H1 (cell line): ENCODE data around the gene HEPACAM. TPM values are rescaled to one million over a fixed set of nuclear protein-coding genes. Genes with fewer than 3 reads are reported as not detected.

Experiments
- CTCF ChIA-PET: fragments of 300-600 bp; sonication (Branson Sonifier 250); formaldehyde crosslinking; loops from one replicate; lab custom pipeline; 2021; ENCODE audit not compliant: partially characterized antibody; lab: Charles Lee
- POLR2A ChIA-PET: fragments of 300-600 bp; sonication (Branson Sonifier 250); formaldehyde crosslinking; loops from one replicate; lab custom pipeline; 2021; ENCODE audit warnings: inconsistent platforms; ENCODE audit not compliant: partially characterized antibody; lab: Charles Lee
- DNase-seq, 2 experiments: peaks; one replicate each; pipeline versions ENCODE4 v3.0.0 to v3.0.0-alpha.2; 2010 to 2022; ENCODE audit warnings: low spot score in 2 of 2, low read depth in 1 of 2, mixed read lengths in 1 of 2
- FAIRE-seq: peaks from 2 replicates; lab custom pipeline; 2011; peaks lifted over from hg19 to GRCh38; lab: Jason Lieb, UNC
- H2AFZ ChIP-seq: 2 replicates; pipeline ENCODE4 v1.8.1; 2012; ENCODE audit warnings: low read length, inconsistent platforms
- H2AK5ac ChIP-seq: 2 replicates; pipeline ENCODE4 v1.6.1; 2013; ENCODE audit warnings: low read depth, low read length
- H2BK120ac ChIP-seq: replicated peaks from 2 replicates; pipeline ENCODE3; 2013; ENCODE audit warnings: low read depth, low read length, inconsistent platforms
- H2BK12ac ChIP-seq: 2 replicates; pipeline ENCODE4 v1.6.1; 2013; ENCODE audit warnings: low read depth, low read length
- H2BK15ac ChIP-seq: 2 replicates; pipeline ENCODE4 v1.6.1; 2013; ENCODE audit warnings: low read length
- H2BK20ac ChIP-seq: 2 replicates; pipeline ENCODE4 v1.6.1; 2013; ENCODE audit warnings: low read length
- H2BK5ac ChIP-seq: 2 replicates; pipeline ENCODE4 v1.6.1; 2013; ENCODE audit warnings: low read depth, low read length
- H3K14ac ChIP-seq: 2 replicates; pipeline ENCODE4 v1.6.1; 2013; ENCODE audit warnings: inconsistent platforms; ENCODE audit not compliant: insufficient read length
- H3K18ac ChIP-seq: 2 replicates; pipeline ENCODE4 v1.6.1; 2013; ENCODE audit warnings: low read length; ENCODE audit errors: extremely low read depth
- H3K23ac ChIP-seq: 2 replicates; pipeline ENCODE4 v1.6.1; 2013; ENCODE audit warnings: inconsistent platforms; ENCODE audit not compliant: insufficient read length
- H3K23me2 ChIP-seq: 2 replicates; pipeline ENCODE4 v1.6.1; 2013; ENCODE audit warnings: low read depth, low read length
- H3K27ac ChIP-seq: 2 replicates; pipeline ENCODE4 v1.6.1; 2011; ENCODE audit warnings: low read depth, low read length, inconsistent platforms
- H3K27me3 ChIP-seq, 4 experiments: replicated peaks in 1 of 4; 1 replicate in 1 of 4; 2 replicates in 3 of 4; pipeline versions ENCODE4 v1.6.1 to v1.8.1; 2011 to 2013; ENCODE audit warnings: low read length in 3 of 4, mild to moderate bottlenecking in 3 of 4, inconsistent platforms in 2 of 4, mixed read lengths in 2 of 4, moderate library complexity in 1 of 4; ENCODE audit not compliant: control insufficient read depth in 3 of 4, insufficient read depth in 3 of 4; ENCODE audit errors: extremely low read depth in 1 of 4
- H3K36me3 ChIP-seq, 4 experiments: 2 replicates each; pipeline versions ENCODE4 v1.6.1 to v1.8.1; 2011 to 2013; ENCODE audit warnings: mild to moderate bottlenecking in 4 of 4, low read length in 3 of 4, moderate library complexity in 2 of 4, control low read depth in 1 of 4, inconsistent platforms in 1 of 4; ENCODE audit not compliant: insufficient read depth in 4 of 4, control insufficient read depth in 2 of 4
- H3K4ac ChIP-seq: replicated peaks from 2 replicates; pipeline ENCODE3; 2013; ENCODE audit warnings: low read length, low read depth, mixed read lengths, inconsistent platforms; ENCODE audit not compliant: insufficient read length
- H3K4me1 ChIP-seq, 4 experiments: replicated peaks in 1 of 4; 1 replicate in 1 of 4; 2 replicates in 3 of 4; pipeline versions ENCODE4 v1.6.1 to v1.8.1; 2011 to 2013; ENCODE audit warnings: low read length in 3 of 4, inconsistent platforms in 2 of 4, mixed read lengths in 1 of 4; ENCODE audit not compliant: insufficient read depth in 4 of 4, control insufficient read depth in 3 of 4
- H3K4me2 ChIP-seq, 2 experiments: 2 replicates each; pipeline versions ENCODE4 v1.6.1 to v1.8.1; 2011 to 2013; ENCODE audit warnings: low read depth in 2 of 2, low read length in 2 of 2, control low read depth in 1 of 2, inconsistent platforms in 1 of 2, mild to moderate bottlenecking in 1 of 2; ENCODE audit not compliant: insufficient read depth in 1 of 2
- H3K4me3 ChIP-seq, 4 experiments: fragments of 200-600, 300-600 bp in 1 of 4; sonication (generic), shearing (Covaris generic), sonication (Bioruptor Twin) in 1 of 4; 2 replicates each; pipeline versions ENCODE4 v1.5.1 to v1.8.1; 2011 to 2016; ENCODE audit warnings: low read length in 4 of 4, low read depth in 3 of 4, control low read depth in 2 of 4, inconsistent platforms in 2 of 4, mild to moderate bottlenecking in 2 of 4, mixed read lengths in 1 of 4, moderate library complexity in 1 of 4; ENCODE audit not compliant: insufficient read depth in 2 of 4; ENCODE audit errors: extremely low read depth in 1 of 4
- H3K56ac ChIP-seq: replicated peaks from 2 replicates; pipeline ENCODE3; 2013; ENCODE audit warnings: low read depth, mild to moderate bottlenecking, mixed read lengths, low read length, inconsistent platforms; ENCODE audit not compliant: insufficient read length
- H3K79me1 ChIP-seq: 2 replicates; pipeline ENCODE4 v1.6.1; 2013; ENCODE audit warnings: low read depth, low read length, control low read depth
- H3K79me2 ChIP-seq, 2 experiments: 2 replicates each; pipeline versions ENCODE4 v1.6.1 to v1.8.1; 2012 to 2013; ENCODE audit warnings: low read length in 2 of 2, mild to moderate bottlenecking in 2 of 2, inconsistent platforms in 1 of 2; ENCODE audit not compliant: insufficient read depth in 2 of 2, control insufficient read depth in 1 of 2
- H3K9ac ChIP-seq, 4 experiments: replicated peaks in 1 of 4; 1 replicate in 1 of 4; 2 replicates in 3 of 4; pipeline versions ENCODE4 v1.6.1 to v1.8.1; 2011 to 2013; ENCODE audit warnings: low read depth in 3 of 4, low read length in 3 of 4, control low read depth in 2 of 4, mild to moderate bottlenecking in 2 of 4, moderate library complexity in 2 of 4, inconsistent platforms in 1 of 4; ENCODE audit errors: extremely low read depth in 1 of 4
- H3K9me3 ChIP-seq, 2 experiments: 2 replicates each; pipeline versions ENCODE4 v1.6.1 to v1.8.1; 2012 to 2013; ENCODE audit warnings: mild to moderate bottlenecking in 2 of 2, moderate library complexity in 2 of 2, control low read depth in 1 of 2, inconsistent platforms in 1 of 2, low read depth in 1 of 2, low read length in 1 of 2, mixed read lengths in 1 of 2; ENCODE audit not compliant: insufficient read depth in 2 of 2
- H4K20me1 ChIP-seq, 2 experiments: replicated peaks in 1 of 2; 2 replicates each; pipeline versions ENCODE3 to v1.8.1; 2011 to 2013; ENCODE audit warnings: inconsistent platforms in 2 of 2, low read length in 2 of 2, mild to moderate bottlenecking in 1 of 2; ENCODE audit not compliant: insufficient read depth in 2 of 2, control insufficient read depth in 1 of 2
- H4K5ac ChIP-seq: 2 replicates; pipeline ENCODE4 v1.6.1; 2013; ENCODE audit warnings: low read length, low read depth, mixed read lengths, inconsistent platforms; ENCODE audit not compliant: insufficient read length
- H4K8ac ChIP-seq: 2 replicates; pipeline ENCODE4 v1.8.0; 2013; ENCODE audit warnings: mild to moderate bottlenecking, moderate library complexity, low read length, inconsistent platforms; ENCODE audit not compliant: insufficient read depth; ENCODE audit errors: extremely low read depth
- H4K91ac ChIP-seq: replicated peaks from 2 replicates; pipeline ENCODE3; 2013; ENCODE audit warnings: low read length, mixed read lengths, inconsistent platforms; ENCODE audit not compliant: insufficient read length
- BCL11A ChIP-seq, 2 experiments: IDR thresholded peaks; one replicate each; pipeline ENCODE4 v1.6.1; 2011; ENCODE audit warnings: low read depth in 2 of 2, low read length in 2 of 2, mild to moderate bottlenecking in 2 of 2
- CTCF ChIP-seq, 3 experiments: IDR thresholded peaks; 1 replicate in 2 of 3; 2 replicates in 1 of 3; pipeline versions ENCODE4 v1.5.1 to v1.6.1; 2011; ENCODE audit warnings: low read length in 3 of 3, mild to moderate bottlenecking in 3 of 3, inconsistent platforms in 2 of 3, low read depth in 1 of 3, moderate library complexity in 1 of 3; ENCODE audit not compliant: insufficient read depth in 1 of 3; ENCODE audit errors: control extremely low read depth in 1 of 3
- EP300 ChIP-seq, 2 experiments: IDR thresholded peaks; 1 replicate in 1 of 2; 2 replicates in 1 of 2; pipeline ENCODE4 v1.6.1; 2011 to 2012; ENCODE audit warnings: low read depth in 2 of 2, low read length in 2 of 2, mild to moderate bottlenecking in 2 of 2, borderline replicate concordance in 1 of 2, inconsistent platforms in 1 of 2, moderate library complexity in 1 of 2
- HDAC6 ChIP-seq: IDR thresholded peaks from one replicate; pipeline ENCODE4 v1.7.1; 2012; ENCODE audit warnings: low read depth, mild to moderate bottlenecking, inconsistent platforms, low read length, moderate library complexity
- KDM1A ChIP-seq: fragments of 200-600, 300-600 bp; sonication (generic); IDR thresholded peaks from 2 replicates; pipeline ENCODE4 v1.7.1; 2016; ENCODE audit warnings: mild to moderate bottlenecking, low read length, borderline replicate concordance
- KDM5A ChIP-seq: fragments of 200-600 bp; IDR thresholded peaks from 2 replicates; pipeline ENCODE4 v1.7.1; 2012; ENCODE audit warnings: mild to moderate bottlenecking, low read length, inconsistent platforms, mixed read lengths
- SIN3A ChIP-seq, 2 experiments: IDR thresholded peaks in 1 of 2; conservative IDR thresholded peaks in 1 of 2; 2 replicates each; pipeline ENCODE4 v1.6.1; 2011 to 2012; ENCODE audit warnings: low read length in 2 of 2, improper control_type of control experiment in 1 of 2, low read depth in 1 of 2, mild to moderate bottlenecking in 1 of 2
- TCF12 ChIP-seq: IDR thresholded peaks from 2 replicates; pipeline ENCODE4 v1.6.1; 2011; ENCODE audit warnings: low read depth, mild to moderate bottlenecking, low read length
- WGBS, 2 experiments: shearing (Covaris generic) in 1 of 2; methylation state at CpG; one replicate each; pipeline versions ENCODE4 v1.1.6 to v1.1.7; 2013 to 2015; ENCODE audit warnings: low lambda C conversion rate in 2 of 2, mixed read lengths in 2 of 2, inconsistent platforms in 1 of 2, low coverage in 1 of 2, missing lambda C conversion rate in 1 of 2; ENCODE audit not compliant: insufficient replicate concordance in 2 of 2, insufficient coverage in 1 of 2, insufficient read length in 1 of 2; ENCODE audit errors: extremely low coverage in 1 of 2, missing lambda C conversion rate in 1 of 2; 5-methylcytosine and 5-hydroxymethylcytosine counted together
- polyA plus RNA-seq, 7 experiments: library from polyadenylated mRNA; depleted of rRNA in 3 of 7; stranded (reverse) in 5 of 7; unstranded in 2 of 7; fragments of >200 nt in 5 of 7; fragments of 200-250 nt in 2 of 7; gene quantifications; 1 replicate in 5 of 7; 2 replicates in 1 of 7; 4 replicates in 1 of 7; pipeline versions ENCODE4 v1.2.1 to v1.2.3, GENCODE V29; 2011 to 2013; ENCODE audit warnings: missing spikeins in 2 of 7, mixed read lengths in 2 of 7
- total RNA-seq: library from RNA; stranded (reverse); fragmentation: NEBNext Ultra II Directional; extraction: Animal tissue kit (Norgen Biotek cat#: 25700); gene quantifications from 2 replicates; pipeline ENCODE4 v1.2.1, GENCODE V29; 2021

HEPACAM gene
- total and polyA plus RNA-seq, 2 of the 8 experiments (the other 6 are each of a cell fraction or from before 2014, with no cell fraction given): not detected

DNA sequence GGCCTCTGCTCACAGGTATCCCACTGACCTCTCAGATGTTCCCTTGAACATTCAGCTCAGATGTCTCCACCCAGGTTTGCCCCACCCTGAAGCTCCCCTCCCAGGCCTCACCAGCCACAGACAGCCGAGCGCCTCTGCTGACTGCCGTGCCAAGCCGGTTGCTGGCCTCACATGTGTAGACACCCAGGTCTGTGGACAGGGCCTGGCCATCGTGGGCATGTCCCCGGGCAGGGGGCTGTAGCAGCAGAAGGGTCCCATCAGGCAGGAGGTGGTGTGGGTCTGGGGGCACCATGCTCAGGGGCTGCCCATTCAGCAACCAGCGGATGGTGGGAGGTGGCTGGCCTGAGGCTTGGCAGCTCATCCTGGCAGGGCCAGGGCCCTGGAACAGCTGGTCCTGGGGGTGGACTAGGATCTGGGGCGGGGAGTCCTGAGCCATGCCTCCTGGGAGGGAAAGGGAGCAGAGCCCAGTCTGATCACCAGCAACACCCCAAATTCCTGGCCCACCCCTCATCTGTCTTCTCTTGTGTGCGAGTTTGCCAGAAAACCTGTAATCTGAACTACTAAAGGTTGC, 38.9 kb downstream of the HEPACAM start:
- Histone ChIP-seq H3K36me3 (no peaks in the 10 kb centered on the region), H3K27me3 (peaks cover 0 to 6% (median 0%) of the 10 kb centered on the region in 4 experiments; a peak in 2 of 7 replicates), H2BK15ac (no peak overlapping the region), H3K27ac (no peak overlapping the region), H4K8ac (no peak overlapping the region), H3K14ac (no peak overlapping the region), H3K79me2 (no peaks in the 10 kb centered on the region), H4K91ac (no peak overlapping the region), H3K56ac (no peak overlapping the region), H3K23ac (no peak overlapping the region), H3K4ac (no peak overlapping the region), H3K4me1 (peaks cover 0 to 2% (median 1%) of the 10 kb centered on the region in 4 experiments; a peak in 3 of 7 replicates), H3K23me2 (no peaks in the 10 kb centered on the region), H3K4me3 (no peak overlapping the region), H2BK20ac (no peak overlapping the region), H4K5ac (no peak overlapping the region), H3K18ac (no peak overlapping the region), H2AFZ (no peak overlapping the region), H2BK5ac (no peak overlapping the region), H2AK5ac (no peak overlapping the region), H2BK120ac (no peak overlapping the region), H3K4me2 (no peak overlapping the region), H3K79me1 (no peaks in the 10 kb centered on the region), H2BK12ac (no peak overlapping the region), H3K9ac (no peak overlapping the region), H4K20me1 (no peaks in the 10 kb centered on the region), H3K9me3 (no peaks in the 10 kb centered on the region)
- 87% methylated on average over 9 of the region's 9 CpGs; no CpG with 5 or more reads in 1 of the 2 experiments for WGBS, 2 experiments
- DNase-seq: peak in 1 of 2 experiments; percentile 29
- FAIRE-seq: no peak
- POLR2A ChIA-PET: no interaction called here
- CTCF ChIA-PET: interaction anchor here (1.2 to 1.5 kb wide), 4 partner anchors 12 to 30 kb away, joined by 3 to 4 read pairs (median 4); no protein-coding TSS in a partner anchor
- TF ChIP-seq HDAC6 (no peak), CTCF (IDR thresholded peaks at IDR 0.05; ENCODE audit: control extremely low read depth in 1 of 3, insufficient read depth in 1 of 3, low read depth in 1 of 3, low read length in 3 of 3) (no peak), KDM5A (no peak), SIN3A (conservative IDR thresholded peaks at IDR 0.05 in 1 of 2, IDR thresholded peaks at IDR 0.05 in 1 of 2; ENCODE audit: low read depth in 1 of 2, low read length in 2 of 2) (no peak), KDM1A (no peak), EP300 (IDR thresholded peaks at IDR 0.05; ENCODE audit: borderline replicate concordance in 1 of 2, low read depth in 2 of 2, low read length in 2 of 2) (no peak), TCF12 (no peak), BCL11A (IDR thresholded peaks at IDR 0.05; ENCODE audit: low read depth in 2 of 2, low read length in 2 of 2) (no peak)
